ENCODE measurements around the gene DHX8. TPM values are rescaled to one million over a fixed set of nuclear protein-coding genes. Genes with fewer than 3 reads are reported as not detected.

DHX8 gene
- polyA plus RNA-seq, 1 of the 3 experiments (the other 2 are of a cell fraction) = 31.3 TPM

DNA sequence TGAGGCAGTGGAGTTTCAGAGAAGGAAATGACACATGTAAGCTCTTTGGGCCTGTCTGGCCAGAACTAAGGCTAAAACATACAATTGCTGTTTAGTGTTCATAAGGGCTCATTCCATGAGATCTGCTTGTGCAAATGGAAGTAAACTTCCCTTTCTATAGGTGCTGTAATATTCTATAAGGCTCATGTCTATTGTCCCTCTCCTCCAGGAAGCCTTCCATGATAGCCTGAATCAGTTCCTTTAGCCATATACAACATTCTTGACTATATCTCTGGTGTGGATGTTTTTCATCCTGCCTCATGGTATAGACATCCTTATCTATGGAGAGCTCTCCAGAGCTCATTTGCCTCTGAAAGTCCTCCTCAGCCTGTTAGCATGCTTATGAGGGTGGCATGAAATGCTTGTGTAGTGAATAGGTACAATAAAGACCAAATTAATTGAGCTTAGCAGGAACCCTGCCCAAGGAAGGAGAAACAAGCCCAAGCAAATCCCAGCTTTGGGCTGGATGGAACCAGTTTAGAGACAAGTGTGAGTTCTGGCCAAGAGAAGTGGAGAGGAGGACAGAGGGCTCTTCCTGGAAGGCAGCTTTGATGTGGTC lies 64.0 kb downstream of the DHX8 start (continued):
- TF ChIP-seq EZH2phosphoT487 (IDR thresholded peaks at IDR 0.05; ENCODE audit: borderline replicate concordance, low read depth) (no peak), TAF1 (IDR thresholded peaks at IDR 0.05; ENCODE audit: borderline replicate concordance, low read depth, low read length) (no peak), USF1 (IDR thresholded peaks at IDR 0.05; ENCODE audit: borderline replicate concordance, low read depth) (no peak), EP300 (IDR thresholded peaks at IDR 0.05; ENCODE audit: borderline replicate concordance in 1 of 2, low read depth in 1 of 2, low read length in 1 of 2) (no peak), MXI1 (IDR thresholded peaks at IDR 0.05; ENCODE audit: low read depth, low read length) (no peak), SIN3A (IDR thresholded peaks at IDR 0.05; ENCODE audit: borderline replicate concordance, low read depth, low read length) (no peak), CTCF (IDR thresholded peaks at IDR 0.05) (no peak), ELF1 (IDR thresholded peaks at IDR 0.05) (no peak), RAD21 (IDR thresholded peaks at IDR 0.05; ENCODE audit: low read length) (no peak)

DNA sequence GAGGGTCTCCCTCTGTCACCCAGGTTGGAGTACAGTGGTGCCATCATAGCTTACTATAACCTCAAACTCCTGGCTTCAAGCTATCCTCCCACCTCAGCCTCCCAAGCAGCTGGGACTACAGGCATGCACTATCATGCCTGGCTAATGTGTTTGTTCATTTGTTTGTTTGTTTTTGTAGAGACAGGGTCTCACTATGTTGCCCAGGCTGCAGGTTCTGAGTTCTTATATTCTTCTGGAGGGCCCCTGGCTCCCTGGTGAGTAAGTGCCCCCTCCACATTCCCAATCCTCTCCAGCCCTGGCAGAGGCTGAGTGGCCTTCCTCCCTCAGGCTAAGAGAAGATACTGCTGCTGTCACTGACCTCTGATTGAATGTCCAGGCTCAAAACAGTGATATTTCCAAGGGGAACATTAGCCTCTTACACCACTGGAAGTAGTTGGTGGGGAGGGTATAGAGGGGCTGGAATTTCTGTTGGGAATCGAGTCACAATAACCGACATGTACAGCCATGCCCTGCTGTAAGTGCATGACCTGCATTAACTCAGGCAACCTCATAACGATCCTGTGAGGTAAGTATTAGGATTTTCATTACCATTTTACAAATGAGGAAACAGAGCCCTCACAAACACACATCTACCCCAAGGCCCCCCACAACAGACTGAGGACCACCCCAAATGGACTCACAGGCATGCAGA lies 65.1 kb downstream of the DHX8 start:
- H3K27ac ChIP-seq (ENCODE audit: low read depth in 2 of 2, low read length in 1 of 2) = no peak overlapping the region
- ChIA-PET POLR2A (no interaction called here), CTCF (interaction anchor here (1.0 to 4.1 kb wide), 5 partner anchors 28 to 145 kb away, joined by 3 to 21 read pairs (median 4); no protein-coding TSS in a partner anchor)
- H2AFZ ChIP-seq (ENCODE audit: low read depth) = no peak overlapping the region
- no peak for DNase-seq
- no peaks in the 10 kb centered on the region for H3K9me3 ChIP-seq
- H3K4me2 ChIP-seq = no peak overlapping the region
- H3K36me3 ChIP-seq (replicated peaks in 1 of 2; ENCODE audit: control insufficient read depth in 1 of 2, insufficient read depth in 2 of 2, low read length in 1 of 2) = no peaks in the 10 kb centered on the region
- H3K4me1 ChIP-seq (ENCODE audit: control insufficient read depth in 1 of 2, insufficient read depth in 2 of 2, low read depth in 1 of 2, low read length in 1 of 2) = peaks cover 5 to 16% of the 10 kb centered on the region in 2 experiments; a peak in 3 of 4 replicates
- H3K9me2 ChIP-seq = no peaks in the 10 kb centered on the region
- no peak overlapping the region for H3K4me3 ChIP-seq (ENCODE audit: low read depth in 2 of 2, low read length in 1 of 2)
- no peak overlapping the region for H3K9ac ChIP-seq
- H3F3A ChIP-seq (replicated peaks; ENCODE audit: insufficient read depth) = peaks cover 8% of the 10 kb centered on the region
- no peaks in the 10 kb centered on the region for H4K20me1 ChIP-seq (ENCODE audit: insufficient read depth)
- peaks cover 14% of the 10 kb centered on the region for H3K79me2 ChIP-seq (ENCODE audit: insufficient read depth)
- no peak for TF ChIP-seq YY1 (IDR thresholded peaks at IDR 0.05; ENCODE audit: low read depth)
- TF ChIP-seq RAD21 (IDR thresholded peaks at IDR 0.05; ENCODE audit: low read length) = no peak
- no peak for TF ChIP-seq USF1 (IDR thresholded peaks at IDR 0.05; ENCODE audit: borderline replicate concordance, low read depth)
- no peak for TF ChIP-seq TCF12 (IDR thresholded peaks at IDR 0.05)
- no peak for TF ChIP-seq MEF2A (IDR thresholded peaks at IDR 0.05; ENCODE audit: borderline replicate concordance, low read depth)
- TF ChIP-seq FOXJ3 (CRISPR knock-in tag; IDR thresholded peaks at IDR 0.05) = no peak
- no peak for TF ChIP-seq SIN3A (IDR thresholded peaks at IDR 0.05; ENCODE audit: borderline replicate concordance, low read depth, low read length)
- TF ChIP-seq FOXM1 (IDR thresholded peaks at IDR 0.05; ENCODE audit: low read depth) = no peak
- no peak for TF ChIP-seq ELF1 (IDR thresholded peaks at IDR 0.05)
- no peak for TF ChIP-seq SMC3 (IDR thresholded peaks at IDR 0.05; ENCODE audit: low read depth, low read length)
- TF ChIP-seq POLR2AphosphoS5 (IDR thresholded peaks at IDR 0.05; ENCODE audit: low read depth, low read length) = no peak
- no peak for TF ChIP-seq JUND (IDR thresholded peaks at IDR 0.05)
- TF ChIP-seq, protein P1, sequence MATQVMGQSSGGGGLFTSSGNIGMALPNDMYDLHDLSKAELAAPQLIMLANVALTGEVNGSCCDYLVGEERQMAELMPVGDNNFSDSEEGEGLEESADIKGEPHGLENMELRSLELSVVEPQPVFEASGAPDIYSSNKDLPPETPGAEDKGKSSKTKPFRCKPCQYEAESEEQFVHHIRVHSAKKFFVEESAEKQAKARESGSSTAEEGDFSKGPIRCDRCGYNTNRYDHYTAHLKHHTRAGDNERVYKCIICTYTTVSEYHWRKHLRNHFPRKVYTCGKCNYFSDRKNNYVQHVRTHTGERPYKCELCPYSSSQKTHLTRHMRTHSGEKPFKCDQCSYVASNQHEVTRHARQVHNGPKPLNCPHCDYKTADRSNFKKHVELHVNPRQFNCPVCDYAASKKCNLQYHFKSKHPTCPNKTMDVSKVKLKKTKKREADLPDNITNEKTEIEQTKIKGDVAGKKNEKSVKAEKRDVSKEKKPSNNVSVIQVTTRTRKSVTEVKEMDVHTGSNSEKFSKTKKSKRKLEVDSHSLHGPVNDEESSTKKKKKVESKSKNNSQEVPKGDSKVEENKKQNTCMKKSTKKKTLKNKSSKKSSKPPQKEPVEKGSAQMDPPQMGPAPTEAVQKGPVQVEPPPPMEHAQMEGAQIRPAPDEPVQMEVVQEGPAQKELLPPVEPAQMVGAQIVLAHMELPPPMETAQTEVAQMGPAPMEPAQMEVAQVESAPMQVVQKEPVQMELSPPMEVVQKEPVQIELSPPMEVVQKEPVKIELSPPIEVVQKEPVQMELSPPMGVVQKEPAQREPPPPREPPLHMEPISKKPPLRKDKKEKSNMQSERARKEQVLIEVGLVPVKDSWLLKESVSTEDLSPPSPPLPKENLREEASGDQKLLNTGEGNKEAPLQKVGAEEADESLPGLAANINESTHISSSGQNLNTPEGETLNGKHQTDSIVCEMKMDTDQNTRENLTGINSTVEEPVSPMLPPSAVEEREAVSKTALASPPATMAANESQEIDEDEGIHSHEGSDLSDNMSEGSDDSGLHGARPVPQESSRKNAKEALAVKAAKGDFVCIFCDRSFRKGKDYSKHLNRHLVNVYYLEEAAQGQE (IDR thresholded peaks at IDR 0.05; ENCODE audit: low read depth, low read length) = no peak
- no peak for TF ChIP-seq CTCF (IDR thresholded peaks at IDR 0.05)
- no peak for TF ChIP-seq RFX5 (IDR thresholded peaks at IDR 0.05; ENCODE audit: low read length)
- TF ChIP-seq MAX (IDR thresholded peaks at IDR 0.05; ENCODE audit: low read depth) = no peak
- WGBS (ENCODE audit: low lambda C conversion rate) = 100% methylated on average over 1 of the region's 3 CpGs
- no peaks in the 10 kb centered on the region for H3K27me3 ChIP-seq (ENCODE audit: insufficient read depth)

All from SK-N-SH (cell line).